ENCODE results near the gene USP17L13.
"Not testable (repeated sequence)": the region's sequence is repeated elsewhere in the genome, so short reads cannot be mapped to it uniquely, and the experiment has no call there.

Gene USP17L13, protein sequence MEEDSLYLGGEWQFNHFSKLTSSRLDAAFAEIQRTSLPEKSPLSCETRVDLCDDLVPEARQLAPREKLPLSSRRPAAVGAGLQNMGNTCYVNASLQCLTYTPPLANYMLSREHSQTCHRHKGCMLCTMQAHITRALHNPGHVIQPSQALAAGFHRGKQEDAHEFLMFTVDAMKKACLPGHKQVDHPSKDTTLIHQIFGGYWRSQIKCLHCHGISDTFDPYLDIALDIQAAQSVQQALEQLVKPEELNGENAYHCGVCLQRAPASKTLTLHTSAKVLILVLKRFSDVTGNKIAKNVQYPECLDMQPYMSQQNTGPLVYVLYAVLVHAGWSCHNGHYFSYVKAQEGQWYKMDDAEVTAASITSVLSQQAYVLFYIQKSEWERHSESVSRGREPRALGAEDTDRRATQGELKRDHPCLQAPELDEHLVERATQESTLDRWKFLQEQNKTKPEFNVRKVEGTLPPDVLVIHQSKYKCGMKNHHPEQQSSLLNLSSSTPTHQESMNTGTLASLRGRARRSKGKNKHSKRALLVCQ

DNA sequence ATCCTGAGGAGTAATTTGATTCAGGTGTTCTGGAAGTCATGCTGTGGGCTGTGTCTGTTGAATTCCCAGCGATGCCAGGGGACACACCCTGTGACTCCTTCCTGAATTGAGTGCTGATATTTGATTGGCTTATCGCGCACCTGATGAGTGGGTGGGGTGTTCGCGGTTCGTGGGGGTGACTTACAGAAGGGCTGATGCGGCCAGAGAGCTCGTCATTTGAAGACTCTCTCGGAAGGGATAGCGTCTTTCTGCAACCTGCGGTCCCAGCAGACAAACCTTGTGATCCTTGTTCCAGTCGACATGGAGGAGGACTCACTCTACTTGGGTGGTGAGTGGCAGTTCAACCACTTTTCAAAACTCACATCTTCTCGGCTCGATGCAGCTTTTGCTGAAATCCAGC lies at the start of gene USP17L13:
Gene USP17L13, plus strand, starts transcription at position 301 of the 400 bp plus-strand sequence. Its CDS starts 0 bp downstream, at position 301.
- not testable (repeated sequence) for DNase-seq

- DNase-seq = not testable (repeated sequence)
Observed at GRCh38 chr4:9210357-9210756, 14.3 kb upstream of the USP17L13 start, which contains the start of gene USP17L10. Gene USP17L10, plus strand, starts transcription at chr4:9210657. Its CDS starts 0 bp downstream, at chr4:9210657.

DNA sequence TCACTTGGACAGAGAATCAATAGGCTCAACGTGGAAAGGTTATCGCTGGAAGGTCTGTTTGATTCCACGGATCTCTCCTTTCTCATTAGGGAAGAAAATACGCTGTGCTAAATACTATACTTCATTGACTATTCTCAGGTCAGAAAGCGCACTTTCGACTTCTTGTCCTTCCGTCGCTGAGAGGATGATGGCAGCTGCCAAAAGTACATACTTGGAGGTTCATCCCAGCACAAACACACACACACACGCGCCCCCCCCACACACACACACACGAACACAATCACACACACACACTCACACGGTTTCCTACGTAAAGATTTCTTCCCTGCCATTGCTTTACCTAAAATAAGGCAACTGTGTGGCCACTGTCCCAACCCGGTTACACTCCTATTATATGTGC lies 10.0 kb upstream of the USP17L13 start:
- DNase-seq = not testable (repeated sequence)

DNA sequence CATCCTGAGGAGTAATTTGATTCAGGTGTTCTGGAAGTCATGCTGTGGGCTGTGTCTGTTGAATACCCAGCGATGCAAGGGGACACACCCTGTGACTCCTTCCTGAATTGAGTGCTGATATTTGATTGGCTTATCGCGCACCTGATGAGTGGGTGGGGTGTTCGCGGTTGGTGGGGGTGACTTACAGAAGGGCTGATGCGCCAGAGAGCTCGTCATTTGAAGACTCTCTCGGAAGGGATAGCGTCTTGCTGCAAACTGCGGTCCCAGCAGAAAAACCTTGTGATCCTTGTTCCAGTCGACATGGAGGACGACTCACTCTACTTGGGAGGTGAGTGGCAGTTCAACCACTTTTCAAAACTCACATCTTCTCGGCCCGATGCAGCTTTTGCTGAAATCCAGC lies 9.6 kb upstream of the USP17L13 start, which contains the start of gene USP17L11:
Gene USP17L11, plus strand, starts transcription at position 301 of the 400 bp plus-strand sequence. Its CDS starts 0 bp downstream, at position 301.
- DNase-seq = not testable (repeated sequence)

DNA sequence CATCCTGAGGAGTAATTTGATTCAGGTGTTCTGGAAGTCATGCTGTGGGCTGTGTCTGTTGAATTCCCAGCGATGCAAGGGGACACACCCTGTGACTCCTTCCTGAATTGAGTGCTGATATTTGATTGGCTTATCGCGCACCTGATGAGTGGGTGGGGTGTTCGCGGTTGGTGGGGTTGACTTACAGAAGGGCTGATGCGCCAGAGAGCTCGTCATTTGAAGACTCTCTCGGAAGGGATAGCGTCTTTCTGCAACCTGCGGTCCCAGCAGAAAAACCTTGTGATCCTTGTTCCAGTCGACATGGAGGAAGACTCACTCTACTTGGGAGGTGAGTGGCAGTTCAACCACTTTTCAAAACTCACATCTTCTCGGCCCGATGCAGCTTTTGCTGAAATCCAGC lies 4.8 kb upstream of the USP17L13 start, which contains the start of gene USP17L12:
Gene USP17L12, plus strand, starts transcription at position 301 of the 400 bp plus-strand sequence. Its CDS starts 0 bp downstream, at position 301.
- DNase-seq = not testable (repeated sequence)

DNA sequence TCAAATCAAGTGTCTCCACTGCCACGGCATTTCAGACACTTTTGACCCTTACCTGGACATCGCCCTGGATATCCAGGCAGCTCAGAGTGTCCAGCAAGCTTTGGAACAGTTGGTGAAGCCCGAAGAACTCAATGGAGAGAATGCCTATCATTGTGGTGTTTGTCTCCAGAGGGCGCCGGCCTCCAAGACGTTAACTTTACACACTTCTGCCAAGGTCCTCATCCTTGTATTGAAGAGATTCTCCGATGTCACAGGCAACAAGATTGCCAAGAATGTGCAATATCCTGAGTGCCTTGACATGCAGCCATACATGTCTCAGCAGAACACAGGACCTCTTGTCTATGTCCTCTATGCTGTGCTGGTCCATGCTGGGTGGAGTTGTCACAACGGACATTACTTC lies 5.6 kb downstream of the USP17L13 start:
- not testable (repeated sequence) for DNase-seq

- not testable (repeated sequence) for DNase-seq
Observed at GRCh38 chr4:9234085-9234484, 9.4 kb downstream of the USP17L13 start, which contains the start of gene USP17L15. Gene USP17L15, plus strand, starts transcription at chr4:9234385. Its CDS starts 0 bp downstream, at chr4:9234385.

GRCh38 chr4:9238461-9238860 lies 13.8 kb downstream of the USP17L13 start:
- not testable (repeated sequence) for DNase-seq

DNA sequence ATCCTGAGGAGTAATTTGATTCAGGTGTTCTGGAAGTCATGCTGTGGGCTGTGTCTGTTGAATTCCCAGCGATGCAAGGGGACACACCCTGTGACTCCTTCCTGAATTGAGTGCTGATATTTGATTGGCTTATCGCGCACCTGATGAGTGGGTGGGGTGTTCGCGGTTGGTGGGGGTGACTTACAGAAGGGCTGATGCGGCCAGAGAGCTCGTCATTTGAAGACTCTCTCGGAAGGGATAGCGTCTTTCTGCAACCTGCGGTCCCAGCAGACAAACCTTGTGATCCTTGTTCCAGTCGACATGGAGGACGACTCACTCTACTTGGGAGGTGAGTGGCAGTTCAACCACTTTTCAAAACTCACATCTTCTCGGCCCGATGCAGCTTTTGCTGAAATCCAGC lies 18.9 kb downstream of the USP17L13 start, which contains the start of gene USP17L17:
Gene USP17L17, plus strand, starts transcription at position 301 of the 400 bp plus-strand sequence. Its CDS starts 0 bp downstream, at position 301.
- DNase-seq = not testable (repeated sequence)

- DNase-seq = not testable (repeated sequence)
Observed at GRCh38 chr4:9247953-9248680, 23.4 kb downstream of the USP17L13 start, which contains the start of gene USP17L18. Gene USP17L18, plus strand, starts transcription at chr4:9248630. Its CDS starts 0 bp downstream, at chr4:9248630.

DNA sequence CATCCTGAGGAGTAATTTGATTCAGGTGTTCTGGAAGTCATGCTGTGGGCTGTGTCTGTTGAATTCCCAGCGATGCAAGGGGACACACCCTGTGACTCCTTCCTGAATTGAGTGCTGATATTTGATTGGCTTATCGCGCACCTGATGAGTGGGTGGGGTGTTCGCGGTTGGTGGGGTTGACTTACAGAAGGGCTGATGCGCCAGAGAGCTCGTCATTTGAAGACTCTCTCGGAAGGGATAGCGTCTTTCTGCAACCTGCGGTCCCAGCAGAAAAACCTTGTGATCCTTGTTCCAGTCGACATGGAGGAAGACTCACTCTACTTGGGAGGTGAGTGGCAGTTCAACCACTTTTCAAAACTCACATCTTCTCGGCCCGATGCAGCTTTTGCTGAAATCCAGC lies 28.4 kb downstream of the USP17L13 start, which contains the start of gene USP17L19:
Gene USP17L19, plus strand, starts transcription at position 301 of the 400 bp plus-strand sequence. Its CDS starts 0 bp downstream, at position 301.
- not testable (repeated sequence) for DNase-seq

DNA sequence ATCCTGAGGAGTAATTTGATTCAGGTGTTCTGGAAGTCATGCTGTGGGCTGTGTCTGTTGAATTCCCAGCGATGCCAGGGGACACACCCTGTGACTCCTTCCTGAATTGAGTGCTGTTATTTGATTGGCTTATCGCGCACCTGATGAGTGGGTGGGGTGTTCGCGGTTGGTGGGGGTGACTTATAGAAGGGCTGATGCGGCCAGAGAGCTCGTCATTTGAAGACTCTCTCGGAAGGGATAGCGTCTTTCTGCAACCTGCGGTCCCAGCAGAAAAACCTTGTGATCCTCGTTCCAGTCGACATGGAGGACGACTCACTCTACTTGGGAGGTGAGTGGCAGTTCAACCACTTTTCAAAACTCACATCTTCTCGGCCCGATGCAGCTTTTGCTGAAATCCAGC lies 33.1 kb downstream of the USP17L13 start, which contains the start of gene USP17L20:
Gene USP17L20, plus strand, starts transcription at position 301 of the 400 bp plus-strand sequence. Its CDS starts 0 bp downstream, at position 301.
- DNase-seq = not testable (repeated sequence)

GRCh38 chr4:9262572-9262971 lies 37.9 kb downstream of the USP17L13 start, which contains the start of gene USP17L21:
Gene USP17L21, plus strand, starts transcription at chr4:9262872. Its CDS starts 0 bp downstream, at chr4:9262872.
- DNase-seq = not testable (repeated sequence)

GRCh38 chr4:9267319-9267718 lies 42.6 kb downstream of the USP17L13 start, which contains the start of gene USP17L22:
Gene USP17L22, plus strand, starts transcription at chr4:9267619. Its CDS starts 0 bp downstream, at chr4:9267619.
- DNase-seq = not testable (repeated sequence)

- not testable (repeated sequence) for DNase-seq
Observed at GRCh38 chr4:9271719-9272118, 47.0 kb downstream of the USP17L13 start.

All from left hindlimb (tissue), 1 donor.